Duodenal mucosa (tissue), 2 donors: ENCODE data around the gene TPRG1L.

ENCODE experiments used
- H3K27ac ChIP-seq: one replicate; pipeline ENCODE4 v1.7.0; 2013; ENCODE audit warnings: low read depth, low read length
- H3K27me3 ChIP-seq, 2 donors: one replicate each; pipeline ENCODE4 v1.7.0; 2013; ENCODE audit warnings: low read length in 2 of 2, control low read depth in 1 of 2; ENCODE audit not compliant: insufficient read depth in 2 of 2, control insufficient read depth in 1 of 2
- H3K36me3 ChIP-seq, 2 donors: one replicate each; pipeline ENCODE4 v1.7.0; 2013; ENCODE audit warnings: low read length in 2 of 2, control low read depth in 1 of 2; ENCODE audit not compliant: insufficient read depth in 2 of 2, control insufficient read depth in 1 of 2
- H3K4me1 ChIP-seq, 2 donors: one replicate each; pipeline ENCODE4 v1.7.0; 2013; ENCODE audit warnings: low read length in 2 of 2, control low read depth in 1 of 2; ENCODE audit not compliant: insufficient read depth in 2 of 2, control insufficient read depth in 1 of 2
- H3K4me3 ChIP-seq, 2 donors: one replicate each; pipeline ENCODE4 v1.7.0; 2013; ENCODE audit warnings: low read length in 2 of 2, low read depth in 1 of 2
- H3K9ac ChIP-seq, 2 donors: one replicate each; pipeline ENCODE4 v1.7.0; 2013; ENCODE audit warnings: low read length in 2 of 2, low read depth in 1 of 2
- H3K9me3 ChIP-seq, 2 donors: one replicate each; pipeline ENCODE4 v1.7.0; 2013; ENCODE audit warnings: low read length in 2 of 2, control low read depth in 1 of 2; ENCODE audit not compliant: control insufficient read depth in 1 of 2

Gene TPRG1L

GRCh38 chr1:3600354-3600753 is 24.5 kb upstream of the TPRG1L start:
- Histone ChIP-seq H3K4me1 (peaks cover 9 to 16% of the 10 kb centered on the region in 2 donors), H3K27me3 (no peaks in the 10 kb centered on the region), H3K36me3 (no peaks in the 10 kb centered on the region), H3K9me3 (no peaks in the 10 kb centered on the region), H3K27ac (no peak overlapping the region), H3K9ac (no peak overlapping the region), H3K4me3 (no peak overlapping the region)

- H3K27me3 ChIP-seq = no peaks in the 10 kb centered on the region
- H3K36me3 ChIP-seq = no peaks in the 10 kb centered on the region
- no peaks in the 10 kb centered on the region for H3K9me3 ChIP-seq
- H3K4me1 ChIP-seq = peaks cover 9 to 16% of the 10 kb centered on the region in 2 donors
- H3K4me3 ChIP-seq = no peak overlapping the region
- H3K27ac ChIP-seq = no peak overlapping the region
- no peak overlapping the region for H3K9ac ChIP-seq
Observed at GRCh38 chr1:3601743-3602142, 23.1 kb upstream of the TPRG1L start.

- Histone ChIP-seq H3K27ac (no peak overlapping the region), H3K4me1 (peaks cover 5 to 14% of the 10 kb centered on the region in 2 donors), H3K9ac (no peak overlapping the region), H3K9me3 (no peaks in the 10 kb centered on the region), H3K4me3 (no peak overlapping the region), H3K36me3 (no peaks in the 10 kb centered on the region), H3K27me3 (no peaks in the 10 kb centered on the region)
Observed at GRCh38 chr1:3602375-3602774, 22.4 kb upstream of the TPRG1L start.

DNA sequence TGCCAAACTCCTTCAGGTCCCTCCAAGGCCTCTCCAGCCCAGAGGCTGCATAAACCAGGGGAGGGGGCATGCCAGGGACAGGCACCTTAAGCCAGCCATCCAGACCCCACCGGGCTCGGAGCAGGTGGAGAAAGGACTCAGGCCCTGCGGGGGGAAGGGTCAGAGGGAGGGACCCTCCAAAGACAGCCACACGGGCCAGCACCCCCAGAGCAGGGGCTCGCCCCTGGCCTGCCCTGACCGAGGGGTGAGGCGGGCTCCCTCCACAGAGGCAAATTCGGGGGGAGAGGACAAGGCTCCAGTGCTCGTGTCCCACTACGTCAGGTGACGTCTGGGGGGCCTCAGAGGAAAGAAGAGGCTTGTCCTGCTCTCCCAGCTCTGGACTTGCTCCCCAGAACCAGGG is 21.7 kb upstream of the TPRG1L start:
- Histone ChIP-seq H3K27ac (no peak overlapping the region), H3K9me3 (no peaks in the 10 kb centered on the region), H3K27me3 (no peaks in the 10 kb centered on the region), H3K4me3 (no peak overlapping the region), H3K36me3 (no peaks in the 10 kb centered on the region), H3K4me1 (peaks cover 0 to 7% of the 10 kb centered on the region in 2 donors), H3K9ac (no peak overlapping the region)

GRCh38 chr1:3603571-3604467 is 21.0 kb upstream of the TPRG1L start:
- Histone ChIP-seq H3K9me3 (no peaks in the 10 kb centered on the region), H3K4me1 (peaks cover 0 to under 1% of the 10 kb centered on the region in 2 donors), H3K27me3 (no peaks in the 10 kb centered on the region), H3K4me3 (no peak overlapping the region), H3K9ac (no peak overlapping the region), H3K27ac (no peak overlapping the region), H3K36me3 (no peaks in the 10 kb centered on the region)

DNA sequence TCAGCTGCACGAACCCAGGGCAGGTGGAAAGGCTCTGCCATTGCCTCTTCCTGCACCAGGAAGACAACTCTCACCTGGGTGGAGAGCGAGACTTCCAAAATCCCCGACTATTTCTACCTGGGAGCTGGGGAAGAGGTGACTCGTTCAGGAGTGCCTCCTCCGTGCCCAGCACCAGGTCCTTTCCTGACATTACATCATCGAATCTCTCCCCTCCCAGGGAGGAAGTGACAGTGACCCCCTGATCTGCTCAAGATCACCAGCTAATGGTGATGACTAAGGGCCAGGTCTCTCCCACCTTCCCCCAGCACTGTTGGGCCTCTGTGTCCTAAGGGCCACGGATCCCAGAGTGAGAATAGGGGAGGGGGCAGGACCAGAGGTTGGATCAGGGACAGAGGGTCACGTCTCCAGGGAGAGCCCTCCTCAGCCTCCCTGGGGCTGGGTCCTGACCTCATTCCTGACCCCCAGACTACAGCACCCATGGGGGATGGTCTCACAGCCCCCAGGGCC is 20.3 kb upstream of the TPRG1L start:
- H3K4me3 ChIP-seq = no peak overlapping the region
- H3K27me3 ChIP-seq = peaks cover 0 to 4% of the 10 kb centered on the region in 2 donors
- H3K4me1 ChIP-seq = no peaks in the 10 kb centered on the region
- H3K36me3 ChIP-seq = no peaks in the 10 kb centered on the region
- H3K27ac ChIP-seq = no peak overlapping the region
- no peaks in the 10 kb centered on the region for H3K9me3 ChIP-seq
- H3K9ac ChIP-seq = no peak overlapping the region

- no peaks in the 10 kb centered on the region for H3K9me3 ChIP-seq
- peaks cover 6 to 11% of the 10 kb centered on the region in 2 donors for H3K27me3 ChIP-seq
- no peak overlapping the region for H3K9ac ChIP-seq
- no peak overlapping the region for H3K4me3 ChIP-seq
- no peaks in the 10 kb centered on the region for H3K4me1 ChIP-seq
- no peaks in the 10 kb centered on the region for H3K36me3 ChIP-seq
- no peak overlapping the region for H3K27ac ChIP-seq
Observed at GRCh38 chr1:3604997-3605823, 19.6 kb upstream of the TPRG1L start.

GRCh38 chr1:3606779-3607702 is 17.8 kb upstream of the TPRG1L start:
- Histone ChIP-seq H3K27ac (no peak overlapping the region), H3K4me1 (peaks cover 0 to 11% of the 10 kb centered on the region in 2 donors), H3K9me3 (no peaks in the 10 kb centered on the region), H3K36me3 (no peaks in the 10 kb centered on the region), H3K4me3 (no peak overlapping the region), H3K9ac (no peak overlapping the region), H3K27me3 (peaks cover 11 to 15% of the 10 kb centered on the region in 2 donors)

- no peak overlapping the region for H3K27ac ChIP-seq
- no peak overlapping the region for H3K4me3 ChIP-seq
- no peaks in the 10 kb centered on the region for H3K36me3 ChIP-seq
- H3K9me3 ChIP-seq = no peaks in the 10 kb centered on the region
- H3K4me1 ChIP-seq = peaks cover 0 to 12% of the 10 kb centered on the region in 2 donors
- peaks cover 12 to 15% of the 10 kb centered on the region in 2 donors for H3K27me3 ChIP-seq
- H3K9ac ChIP-seq = no peak overlapping the region
Observed at GRCh38 chr1:3607703-3608065, 17.1 kb upstream of the TPRG1L start.
